Stimulated activated CD8-positive, alpha-beta memory T cell treated with anti-CD3 and anti-CD28 coated beads, Interleukin-7, amount 100 ng/mL, for 24 hours (primary cell): ENCODE measurements around the gene ZNF469.

Experiments used
- DNase-seq: peaks from one replicate; pipeline ENCODE4 v3.0.0-alpha.2; 2020; ENCODE audit warnings: low read depth

The ZNF469 gene

GRCh38 chr16:88392616-88393015, 9.9 kb downstream of the ZNF469 start:
- DNase-seq: no peak

- DNase-seq: no peak
Measured at GRCh38 chr16:88393034-88393433, 10.3 kb downstream of the ZNF469 start.

GRCh38 chr16:88393571-88393970, 10.8 kb downstream of the ZNF469 start:
- no peak for DNase-seq

GRCh38 chr16:88394426-88394825, 11.7 kb downstream of the ZNF469 start:
- DNase-seq: no peak

GRCh38 chr16:88395669-88396584, 13.2 kb downstream of the ZNF469 start:
- DNase-seq: no peak

- DNase-seq: no peak
Measured at GRCh38 chr16:88398170-88398873, 15.6 kb downstream of the ZNF469 start.

GRCh38 chr16:88398874-88399178, 16.1 kb downstream of the ZNF469 start:
- no peak for DNase-seq

- no peak for DNase-seq
Measured at GRCh38 chr16:88400186-88400585, 17.4 kb downstream of the ZNF469 start.

GRCh38 chr16:88401604-88402246, 19.0 kb downstream of the ZNF469 start:
- DNase-seq: no peak

- no peak for DNase-seq
Measured at GRCh38 chr16:88402551-88403240, 19.9 kb downstream of the ZNF469 start.

- DNase-seq: no peak
Measured at GRCh38 chr16:88403794-88404581, 21.2 kb downstream of the ZNF469 start.

GRCh38 chr16:88404769-88405168, 22.0 kb downstream of the ZNF469 start:
- DNase-seq: no peak

GRCh38 chr16:88405216-88406060, 22.7 kb downstream of the ZNF469 start:
- DNase-seq: no peak

GRCh38 chr16:88406096-88407041, 23.6 kb downstream of the ZNF469 start:
- DNase-seq: no peak

- no peak for DNase-seq
Measured at GRCh38 chr16:88407042-88407420, 24.3 kb downstream of the ZNF469 start.

GRCh38 chr16:88407807-88408206, 25.0 kb downstream of the ZNF469 start:
- DNase-seq: no peak

- no peak for DNase-seq
Measured at GRCh38 chr16:88408561-88409142, 25.9 kb downstream of the ZNF469 start.

- no peak for DNase-seq
Measured at GRCh38 chr16:88409296-88410065, 26.7 kb downstream of the ZNF469 start.
